Suprapubic skin (tissue), 4 donors: Measurements from ENCODE around the gene SLC37A4.

Experiments used
- CTCF ChIP-seq, 2 donors: fragments of 200-600 bp in 1 of 2; fragments of 450-650 bp in 1 of 2; sonication (generic) in 1 of 2; IDR thresholded peaks; one replicate each; pipeline ENCODE4 v1.5.1; 2016 to 2019; ENCODE audit warnings: antibody characterized with exemption in 2 of 2, mild to moderate bottlenecking in 1 of 2, moderate library complexity in 1 of 2
- POLR2A ChIP-seq, 2 donors: fragments of 450-650 bp; IDR thresholded peaks; one replicate each; pipeline ENCODE4 v1.6.1; 2017; ENCODE audit warnings: antibody characterized with exemption in 2 of 2, mild to moderate bottlenecking in 2 of 2, moderate library complexity in 2 of 2
- POLR2AphosphoS5 ChIP-seq, 3 donors: sonication (generic); formaldehyde crosslinking; IDR thresholded peaks; one replicate each; pipeline ENCODE4 v1.6.1; 2017; ENCODE audit warnings: antibody characterized with exemption in 3 of 3

GRCh38 chr11:119025099-119025473, 5.6 kb downstream of the SLC37A4 start:
- TF ChIP-seq CTCF (IDR thresholded peaks at IDR 0.05) (no peak), POLR2AphosphoS5 (IDR thresholded peaks at IDR 0.05) (no peak), POLR2A (IDR thresholded peaks at IDR 0.05) (no peak)
